ENCODE measurements around the gene MZB1. TPM values are rescaled to one million over a fixed set of nuclear protein-coding genes. Genes with fewer than 3 reads are reported as not detected.

MZB1 gene
- total RNA-seq, 1 experiment from 2014 or later = 1.1 TPM

- TF ChIP-seq ZNF512 (CRISPR knock-in tag; IDR thresholded peaks at IDR 0.05; ENCODE audit: borderline replicate concordance) (no peak), E2F4 (CRISPR knock-in tag; IDR thresholded peaks at IDR 0.05; ENCODE audit: borderline replicate concordance, low read depth) (no peak)
Observed at GRCh38 chr5:139407517-139407916, 17.8 kb upstream of the MZB1 start (continued).

GRCh38 chr5:139406963-139407362 lies 17.2 kb upstream of the MZB1 start:
- ChIA-PET CTCF (interaction anchor here (1.2 to 1.4 kb wide), 2 partner anchors 16 to 229 kb away, joined by 3 read pairs; no protein-coding TSS in a partner anchor), POLR2A (interaction anchor here (0.6 kb wide), 1 partner anchor 130 kb away, joined by 6 read pairs; no protein-coding TSS in a partner anchor)
- ATAC-seq (no peak), DNase-seq (ENCODE audit: low spot score) (no peak)
- Mint-ChIP-seq H3K27me3 (ENCODE audit: low read depth) (no peaks in the 10 kb centered on the region), H3K27ac (no peak overlapping the region), H3K4me1 (peaks cover 16% of the 10 kb centered on the region), H3K4me3 (no peak overlapping the region), H3K36me3 (no peaks in the 10 kb centered on the region), H3K9me3 (no peaks in the 10 kb centered on the region)
- no peak for TF ChIP-seq ZNF232 (CRISPR knock-in tag; IDR thresholded peaks at IDR 0.05)
- TF ChIP-seq USF1 (CRISPR knock-in tag; IDR thresholded peaks at IDR 0.05) = no peak
- TF ChIP-seq EMX1 (CRISPR knock-in tag; IDR thresholded peaks at IDR 0.05) = no peak
- TF ChIP-seq ZNF532 (CRISPR knock-in tag; IDR thresholded peaks at IDR 0.05; ENCODE audit: borderline replicate concordance) = no peak
- no peak for TF ChIP-seq E2F5 (CRISPR knock-in tag; IDR thresholded peaks at IDR 0.05)
- no peak for TF ChIP-seq ZBTB43 (CRISPR knock-in tag; IDR thresholded peaks at IDR 0.05)
- TF ChIP-seq GABPB1 (CRISPR knock-in tag; IDR thresholded peaks at IDR 0.05) = no peak

- POLR2A ChIA-PET = interaction anchor here (0.9 to 1.5 kb wide), 4 partner anchors 9 to 131 kb away, joined by 3 to 4 read pairs (median 4); partner anchors contain the start of genes PAIP2 and PROB1
- Mint-ChIP-seq H3K36me3 (peaks cover 7% of the 10 kb centered on the region), H3K27ac (peak overlapping the region; percentile 95), H3K4me1 (peaks cover 16% of the 10 kb centered on the region), H3K9me3 (no peaks in the 10 kb centered on the region), H3K4me3 (peak overlapping the region; percentile 94), H3K27me3 (ENCODE audit: low read depth) (no peaks in the 10 kb centered on the region)
- ATAC-seq (peak; percentile 2; the same call in 1 of the 2 replicates), DNase-seq (ENCODE audit: low spot score) (no peak)
- no peak for TF ChIP-seq ZBTB43 (CRISPR knock-in tag; IDR thresholded peaks at IDR 0.05)
- no peak for TF ChIP-seq TCF7 (CRISPR knock-in tag; IDR thresholded peaks at IDR 0.05; ENCODE audit: low read depth)
- no peak for TF ChIP-seq ZNF121 (CRISPR knock-in tag; IDR thresholded peaks at IDR 0.05)
- no peak for TF ChIP-seq EMX1 (CRISPR knock-in tag; IDR thresholded peaks at IDR 0.05)
- peak; percentile 41; the same call in 1 of the 2 replicates for TF ChIP-seq ZNF263 (CRISPR knock-in tag; IDR thresholded peaks at IDR 0.05; ENCODE audit: low read depth)
- CTCF ChIA-PET = interaction anchor here (0.6 to 3.4 kb wide), 5 partner anchors 12 to 232 kb away, joined by 3 to 31 read pairs (median 3); partner anchors contain the start of gene PROB1
Observed at GRCh38 chr5:139404484-139404840, 14.7 kb upstream of the MZB1 start.

Measured in WTC11 (cell line).